Panc1 (cell line): Measurements from ENCODE around the gene STARD13. TPM values are rescaled to one million over a fixed set of nuclear protein-coding genes. Genes with fewer than 3 reads are reported as not detected.

Source experiments
- ATAC-seq: fragments of 200-7000 bp; cut with Tn5 transposase; 2 replicates; pipeline ENCODE4 v1.9.1; 2020; ENCODE audit warnings: mild to moderate bottlenecking, moderate library complexity
- BruUV-seq: library from RNA; stranded (reverse); fragments of 400-500 nt; replicated peaks from 2 replicates; lab custom pipeline; 2021; lab: Mats Ljungman, UMichigan
- CTCF ChIA-PET: fragments of 300-600 bp; sonication (Branson Sonifier 250); formaldehyde crosslinking; loops from one replicate; lab custom pipeline; 2022; ENCODE audit warnings: antibody characterized with exemption; lab: Charles Lee
- POLR2A ChIA-PET: fragments of 300-600 bp; sonication (Branson Sonifier 250); formaldehyde crosslinking; loops from one replicate; lab custom pipeline; 2022; ENCODE audit warnings: antibody characterized with exemption; lab: Charles Lee
- DNase-seq: peaks from one replicate; pipeline ENCODE4 v3.0.0-alpha.2; 2010; ENCODE audit warnings: low read depth, low spot score
- H3K27ac ChIP-seq: 2 replicates; pipeline ENCODE4 v1.5.1; 2011; ENCODE audit warnings: mild to moderate bottlenecking, low read length, inconsistent platforms
- H3K27me3 ChIP-seq: fragments of 200-500 bp; sonication (Bioruptor generic); 2 replicates; pipeline ENCODE4 v1.6.0; 2014; ENCODE audit warnings: low read length, inconsistent platforms; ENCODE audit not compliant: control insufficient read depth, insufficient read depth
- H3K36me3 ChIP-seq: fragments of 200-500 bp; sonication (Bioruptor generic); 2 replicates; pipeline ENCODE4 v1.5.1; 2014; ENCODE audit warnings: inconsistent platforms, mild to moderate bottlenecking, low read length, moderate library complexity; ENCODE audit not compliant: control insufficient read depth, insufficient read depth
- H3K4me1 ChIP-seq: 2 replicates; pipeline ENCODE4 v1.5.1; 2011; ENCODE audit warnings: inconsistent platforms, mild to moderate bottlenecking, low read length, moderate library complexity; ENCODE audit not compliant: control insufficient read depth, insufficient read depth
- H3K4me3 ChIP-seq, 2 experiments: 2 replicates each; pipeline ENCODE4 v1.5.1; 2011 to 2012; ENCODE audit warnings: low read depth in 2 of 2, low read length in 2 of 2, mild to moderate bottlenecking in 2 of 2, inconsistent platforms in 1 of 2, moderate library complexity in 1 of 2
- H3K9me3 ChIP-seq: fragments of 200-500 bp; sonication (Bioruptor generic); 2 replicates; pipeline ENCODE4 v1.5.1; 2014; ENCODE audit warnings: low read depth, mild to moderate bottlenecking, inconsistent platforms, low read length, moderate library complexity; ENCODE audit not compliant: control insufficient read depth, insufficient read depth
- CTCF ChIP-seq: fragments of 450-650 bp; IDR thresholded peaks from 2 replicates; pipeline ENCODE4 v1.5.1; 2017; ENCODE audit warnings: mild to moderate bottlenecking
- POLR2AphosphoS5 ChIP-seq: IDR thresholded peaks from 2 replicates; pipeline ENCODE4 v1.6.1; 2012; ENCODE audit warnings: mild to moderate bottlenecking, low read depth, low read length, moderate library complexity
- REST ChIP-seq, 2 experiments: IDR thresholded peaks; 2 replicates each; pipeline ENCODE4 v1.6.1; 2011 to 2012; ENCODE audit warnings: low read depth in 2 of 2, control low read depth in 1 of 2, low read length in 1 of 2, mild to moderate bottlenecking in 1 of 2, moderate library complexity in 1 of 2; ENCODE audit not compliant: insufficient read depth in 1 of 2
- SIN3A ChIP-seq: IDR thresholded peaks from 2 replicates; pipeline ENCODE4 v1.6.1; 2012; ENCODE audit warnings: low read depth, mild to moderate bottlenecking, low read length, moderate library complexity, borderline replicate concordance; ENCODE audit not compliant: insufficient read depth
- TCF7L2 ChIP-seq: IDR thresholded peaks from 2 replicates; pipeline ENCODE4 v1.6.1; 2011; ENCODE audit warnings: mild to moderate bottlenecking, low read depth, low read length, inconsistent platforms
- in situ Hi-C: cut with HindIII; loops from 2 replicates; pipeline ENCODE4 v1.10.0; 2016; ENCODE audit warnings: low sequenced_read_pairs, low pct_unique_long_range_greater_than_20kb
- intact Hi-C: fragments of 100-400 bp; cut with micrococcal nuclease; formaldehyde crosslinking; loops from one replicate; pipeline ENCODE4 v1.10.0; 2022; ENCODE audit not compliant: unreplicated experiment
- total RNA-seq: library from RNA; stranded (reverse); gene quantifications from one replicate; pipeline ENCODE4 v1.2.1, GENCODE V29; 2021; ENCODE audit not compliant: unreplicated experiment

STARD13 gene
- total RNA-seq, 1 experiment from 2014 or later: 6.5 TPM

DNA sequence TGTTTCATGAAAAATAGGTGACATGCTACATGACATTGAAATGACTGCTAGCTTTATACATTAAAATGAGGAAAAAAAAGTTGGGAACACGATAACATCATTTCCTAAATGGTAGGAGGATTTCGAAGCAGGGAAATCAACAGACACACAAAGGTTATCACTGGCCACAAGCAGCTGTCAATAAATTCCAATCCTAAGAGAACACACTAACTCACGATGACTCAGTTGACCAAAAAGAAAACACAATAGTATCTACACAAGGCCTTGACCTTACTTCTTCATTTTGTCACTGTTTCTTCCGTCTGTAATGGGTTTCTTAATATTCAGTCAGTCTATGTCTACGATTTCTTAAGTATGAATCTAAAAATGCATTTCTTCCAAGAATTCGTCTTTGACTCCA lies 36.5 kb downstream of the STARD13 start:
- POLR2A ChIA-PET: no interaction called here
- Histone ChIP-seq H3K27ac (no peak overlapping the region), H3K4me3 (no peak overlapping the region), H3K27me3 (no peaks in the 10 kb centered on the region), H3K9me3 (no peaks in the 10 kb centered on the region), H3K4me1 (0 out of 2 replicates have a peak, but pooled peaks cover 3% of the 10 kb centered on the region), H3K36me3 (no peaks in the 10 kb centered on the region)
- no TSS peak for BruUV-seq
- in situ Hi-C loops (no loop called here), intact Hi-C loops (no loop called here)
- DNase-seq: no peak
- CTCF ChIA-PET: no interaction called here
- ATAC-seq: no peak
- TF ChIP-seq CTCF (no peak), REST (IDR thresholded peaks at IDR 0.05; ENCODE audit: insufficient read depth in 1 of 2, low read depth in 2 of 2, low read length in 1 of 2) (no peak), TCF7L2 (no peak), SIN3A (no peak), POLR2AphosphoS5 (no peak)

DNA sequence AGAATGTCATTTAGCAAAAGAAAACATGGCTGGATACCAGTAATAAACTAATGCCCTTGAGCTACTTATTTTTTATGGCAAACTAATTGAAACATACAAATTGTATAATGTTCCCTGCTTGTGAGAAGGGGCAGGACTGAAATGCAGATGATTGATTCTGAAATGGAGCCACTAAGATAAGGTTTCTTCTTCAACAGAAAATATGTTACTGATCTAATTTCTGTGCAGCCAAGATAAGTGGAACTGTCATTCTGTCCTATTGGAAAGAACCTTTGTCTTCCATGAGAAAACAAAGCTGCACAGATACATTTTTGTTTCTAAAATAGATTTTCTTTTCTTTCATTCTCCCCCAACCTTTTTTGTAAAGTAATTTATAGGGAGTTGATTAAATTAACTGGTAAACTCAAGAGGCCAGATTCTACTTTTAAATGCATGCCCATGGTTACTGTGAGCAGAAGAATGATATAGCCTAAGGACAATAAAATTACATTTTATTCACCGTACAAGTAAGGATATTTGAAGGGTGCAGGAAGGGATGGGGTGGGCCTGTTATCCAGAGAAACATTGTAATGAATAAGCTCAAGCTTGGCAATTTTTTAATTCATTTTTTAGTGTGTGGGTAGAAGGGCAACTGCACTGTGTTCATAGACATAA lies 39.9 kb downstream of the STARD13 start:
- DNase-seq: no peak
- no peaks in the 10 kb centered on the region for H3K36me3 ChIP-seq
- in situ Hi-C loops (no loop called here), intact Hi-C loops (no loop called here)
- H3K4me3 ChIP-seq: no peak overlapping the region
- CTCF ChIA-PET: no interaction called here
- no peaks in the 10 kb centered on the region; the same call in 1 of the 2 replicates for H3K9me3 ChIP-seq
- no peak overlapping the region for H3K27ac ChIP-seq
- 0 out of 2 replicates have a peak, but pooled peaks cover 3% of the 10 kb centered on the region for H3K4me1 ChIP-seq
- H3K27me3 ChIP-seq: no peaks in the 10 kb centered on the region
- POLR2A ChIA-PET: no interaction called here
- BruUV-seq: no TSS peak
- ATAC-seq: no peak
- TF ChIP-seq TCF7L2: no peak
- no peak for TF ChIP-seq SIN3A
- TF ChIP-seq POLR2AphosphoS5: no peak
- no peak for TF ChIP-seq CTCF
- no peak for TF ChIP-seq REST (IDR thresholded peaks at IDR 0.05; ENCODE audit: insufficient read depth in 1 of 2, low read depth in 2 of 2, low read length in 1 of 2)
